ENCODE data around the gene CCDC32.

The CCDC32 gene

GRCh38 chr15:40512440-40512839, 52.4 kb downstream of the CCDC32 start:
- TF ChIP-seq ZNF274 (IDR thresholded peaks at IDR 0.05; ENCODE audit: low read depth, low read length) = no peak
- no peak overlapping the region for H3K4me3 ChIP-seq (ENCODE audit: low read length)

- TF ChIP-seq ZNF274 (IDR thresholded peaks at IDR 0.05; ENCODE audit: low read depth, low read length) = no peak
- peak overlapping the region; percentile 15; the same call in 1 of the 2 replicates for H3K4me3 ChIP-seq (ENCODE audit: low read length)
Measured at GRCh38 chr15:40511472-40512133, 53.2 kb downstream of the CCDC32 start.

- TF ChIP-seq ZNF274 (IDR thresholded peaks at IDR 0.05; ENCODE audit: low read depth, low read length) = no peak
- peak overlapping the region; percentile 15; the same call in 1 of the 2 replicates for H3K4me3 ChIP-seq (ENCODE audit: low read length)
Measured at GRCh38 chr15:40511093-40511471, 53.8 kb downstream of the CCDC32 start.

- no peak for TF ChIP-seq ZNF274 (IDR thresholded peaks at IDR 0.05; ENCODE audit: low read depth, low read length)
- H3K4me3 ChIP-seq (ENCODE audit: low read length) = no peak overlapping the region
Measured at GRCh38 chr15:40510201-40510600, 54.6 kb downstream of the CCDC32 start.

- TF ChIP-seq ZNF274 (IDR thresholded peaks at IDR 0.05; ENCODE audit: low read depth, low read length) = no peak
Measured at GRCh38 chr15:40508216-40508615, 56.6 kb downstream of the CCDC32 start.

GRCh38 chr15:40506964-40507571, 57.8 kb downstream of the CCDC32 start:
- no peak for TF ChIP-seq ZNF274 (IDR thresholded peaks at IDR 0.05; ENCODE audit: low read depth, low read length)
- no peak overlapping the region; the same call in 1 of the 2 replicates for H3K4me3 ChIP-seq (ENCODE audit: low read length)

More at GRCh38 chr15:40508216-40508615, 56.6 kb downstream of the CCDC32 start:
- no peak overlapping the region for H3K4me3 ChIP-seq (ENCODE audit: low read length)

All from GM08714 (cell line).